ENCODE data around the gene DACH1.

Gene DACH1

DNA sequence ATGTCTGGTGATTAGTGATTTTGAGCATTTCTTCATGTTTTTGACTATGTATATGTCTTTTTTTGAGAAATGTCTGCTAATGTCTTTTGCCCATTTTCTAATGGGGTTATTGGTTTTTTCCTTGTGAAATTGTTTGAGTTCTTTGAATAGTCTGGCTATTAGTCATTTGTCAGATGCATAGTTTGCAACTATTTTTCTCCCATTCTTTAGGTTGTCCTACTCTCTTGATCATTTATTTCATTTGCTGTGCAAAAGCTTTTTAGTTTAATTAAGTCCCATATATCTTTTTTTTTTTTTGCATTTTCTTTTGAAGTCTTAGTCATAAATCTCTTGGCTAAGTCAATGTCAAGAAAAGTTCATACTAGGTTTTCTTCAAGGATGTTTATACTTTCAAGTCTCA lies 449.8 kb downstream of the DACH1 start:
- Histone ChIP-seq H2AFZ (ENCODE audit: low read depth) (no peak overlapping the region), H4K20me1 (ENCODE audit: insufficient read depth) (no peaks in the 10 kb centered on the region), H3K27me3 (ENCODE audit: insufficient read depth, low read depth) (no peaks in the 10 kb centered on the region), H3K4me3 (IDR thresholded peaks at IDR 0.05; ENCODE audit: insufficient read depth, low read depth, low read length) (no peak overlapping the region), H3K79me2 (ENCODE audit: insufficient read depth, low read depth) (no peaks in the 10 kb centered on the region), H3K4me2 (no peak overlapping the region), H3K9ac (no peak overlapping the region), H3K27ac (no peak overlapping the region), H3K36me3 (ENCODE audit: insufficient read depth) (no peaks in the 10 kb centered on the region), H3K4me1 (ENCODE audit: low read depth, poor library complexity, severe bottlenecking) (no peaks in the 10 kb centered on the region)
- TF ChIP-seq, protein P1, sequence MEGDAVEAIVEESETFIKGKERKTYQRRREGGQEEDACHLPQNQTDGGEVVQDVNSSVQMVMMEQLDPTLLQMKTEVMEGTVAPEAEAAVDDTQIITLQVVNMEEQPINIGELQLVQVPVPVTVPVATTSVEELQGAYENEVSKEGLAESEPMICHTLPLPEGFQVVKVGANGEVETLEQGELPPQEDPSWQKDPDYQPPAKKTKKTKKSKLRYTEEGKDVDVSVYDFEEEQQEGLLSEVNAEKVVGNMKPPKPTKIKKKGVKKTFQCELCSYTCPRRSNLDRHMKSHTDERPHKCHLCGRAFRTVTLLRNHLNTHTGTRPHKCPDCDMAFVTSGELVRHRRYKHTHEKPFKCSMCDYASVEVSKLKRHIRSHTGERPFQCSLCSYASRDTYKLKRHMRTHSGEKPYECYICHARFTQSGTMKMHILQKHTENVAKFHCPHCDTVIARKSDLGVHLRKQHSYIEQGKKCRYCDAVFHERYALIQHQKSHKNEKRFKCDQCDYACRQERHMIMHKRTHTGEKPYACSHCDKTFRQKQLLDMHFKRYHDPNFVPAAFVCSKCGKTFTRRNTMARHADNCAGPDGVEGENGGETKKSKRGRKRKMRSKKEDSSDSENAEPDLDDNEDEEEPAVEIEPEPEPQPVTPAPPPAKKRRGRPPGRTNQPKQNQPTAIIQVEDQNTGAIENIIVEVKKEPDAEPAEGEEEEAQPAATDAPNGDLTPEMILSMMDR (conservative IDR thresholded peaks at IDR 0.05; ENCODE audit: low read depth, low read length): no peak

DNA sequence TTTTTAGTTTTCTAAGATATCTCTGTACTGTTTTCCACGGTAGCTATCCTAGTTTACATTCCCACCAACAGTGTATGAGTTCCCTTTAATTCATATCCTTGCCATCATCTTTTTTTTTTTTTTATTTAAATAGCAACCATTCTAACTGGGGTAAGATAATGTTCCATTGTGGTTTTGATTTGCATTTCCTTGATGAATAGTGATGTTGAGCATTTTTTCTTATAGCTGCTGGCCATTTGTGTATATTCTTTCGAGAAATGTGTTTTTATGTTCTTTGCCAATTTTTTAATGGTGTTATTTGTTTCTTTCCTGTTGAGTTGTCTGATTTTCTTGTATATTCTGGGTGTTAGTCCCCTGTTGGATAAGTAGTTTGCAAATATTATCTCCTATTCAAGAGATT lies 454.8 kb downstream of the DACH1 start:
- Histone ChIP-seq H3K4me3 (IDR thresholded peaks at IDR 0.05; ENCODE audit: insufficient read depth, low read depth, low read length) (no peak overlapping the region), H3K4me2 (no peak overlapping the region), H3K27ac (no peak overlapping the region), H3K27me3 (ENCODE audit: insufficient read depth, low read depth) (no peaks in the 10 kb centered on the region), H2AFZ (ENCODE audit: low read depth) (no peak overlapping the region), H3K79me2 (ENCODE audit: insufficient read depth, low read depth) (no peaks in the 10 kb centered on the region), H4K20me1 (ENCODE audit: insufficient read depth) (no peaks in the 10 kb centered on the region), H3K36me3 (ENCODE audit: insufficient read depth) (no peaks in the 10 kb centered on the region), H3K9ac (no peak overlapping the region), H3K4me1 (ENCODE audit: low read depth, poor library complexity, severe bottlenecking) (no peaks in the 10 kb centered on the region)
- TF ChIP-seq, protein P1 (conservative IDR thresholded peaks at IDR 0.05; ENCODE audit: low read depth, low read length): no peak

DNA sequence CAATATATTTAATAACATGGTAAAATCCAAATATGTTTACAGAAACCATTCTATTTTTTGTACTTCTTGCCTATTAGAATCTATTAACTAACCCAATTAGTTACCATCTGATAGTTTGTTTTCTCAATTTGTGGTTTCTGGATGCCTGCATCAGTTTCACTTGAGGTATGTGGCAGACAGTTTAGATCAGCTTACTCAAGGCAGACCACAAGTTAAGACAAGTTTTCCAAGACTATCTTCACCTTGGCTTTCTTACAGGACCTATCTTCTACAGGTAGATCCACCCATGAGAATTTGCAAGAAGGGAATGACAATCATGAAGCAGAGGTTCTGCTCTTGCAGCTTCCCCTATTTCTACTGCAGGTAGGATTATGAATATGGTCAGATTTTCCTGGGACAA lies 458.6 kb downstream of the DACH1 start:
- H3K4me1 ChIP-seq (ENCODE audit: low read depth, poor library complexity, severe bottlenecking): no peaks in the 10 kb centered on the region
- no peak overlapping the region for H3K27ac ChIP-seq
- H3K9ac ChIP-seq: no peak overlapping the region
- H4K20me1 ChIP-seq (ENCODE audit: insufficient read depth): no peaks in the 10 kb centered on the region
- H3K4me2 ChIP-seq: no peak overlapping the region
- no peaks in the 10 kb centered on the region for H3K79me2 ChIP-seq (ENCODE audit: insufficient read depth, low read depth)
- H2AFZ ChIP-seq (ENCODE audit: low read depth): no peak overlapping the region
- TF ChIP-seq, protein P1 (conservative IDR thresholded peaks at IDR 0.05; ENCODE audit: low read depth, low read length): no peak
- H3K27me3 ChIP-seq (ENCODE audit: insufficient read depth, low read depth): no peaks in the 10 kb centered on the region
- H3K4me3 ChIP-seq (IDR thresholded peaks at IDR 0.05; ENCODE audit: insufficient read depth, low read depth, low read length): no peak overlapping the region
- H3K36me3 ChIP-seq (ENCODE audit: insufficient read depth): no peaks in the 10 kb centered on the region

DNA sequence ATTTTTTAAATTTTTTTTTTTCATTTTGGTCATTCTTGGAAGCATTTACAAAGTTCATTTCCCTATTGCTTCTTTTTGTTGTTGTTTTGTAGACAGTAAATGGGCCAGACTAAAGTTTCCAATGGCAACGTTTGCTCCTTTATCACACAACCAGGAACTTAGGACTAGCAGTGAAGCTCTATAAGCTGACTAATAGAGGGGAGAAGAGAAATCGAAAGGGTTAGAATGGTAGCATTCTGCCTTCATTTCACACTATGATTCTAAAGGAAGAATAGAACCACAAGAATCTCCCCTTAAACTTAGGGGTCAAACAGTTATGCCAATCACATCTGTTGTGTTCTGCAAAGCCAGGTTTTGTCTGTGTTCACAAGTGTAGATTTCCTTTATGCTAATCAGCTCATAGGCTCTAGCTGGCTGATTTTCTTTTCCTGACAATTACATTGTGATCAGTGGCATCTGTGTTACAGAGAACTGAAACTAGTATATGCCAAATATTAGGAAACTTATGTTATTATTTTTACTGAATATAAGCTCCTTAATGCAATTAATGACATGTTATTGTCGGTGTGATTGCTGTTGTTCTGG lies 467.3 kb downstream of the DACH1 start:
- Histone ChIP-seq H3K4me1 (ENCODE audit: low read depth, poor library complexity, severe bottlenecking) (no peaks in the 10 kb centered on the region), H3K4me3 (IDR thresholded peaks at IDR 0.05; ENCODE audit: insufficient read depth, low read depth, low read length) (no peak overlapping the region), H3K27me3 (ENCODE audit: insufficient read depth, low read depth) (no peaks in the 10 kb centered on the region), H3K36me3 (ENCODE audit: insufficient read depth) (no peaks in the 10 kb centered on the region), H3K9ac (no peak overlapping the region), H3K79me2 (ENCODE audit: insufficient read depth, low read depth) (no peaks in the 10 kb centered on the region), H4K20me1 (ENCODE audit: insufficient read depth) (no peaks in the 10 kb centered on the region), H3K4me2 (no peak overlapping the region), H2AFZ (ENCODE audit: low read depth) (no peak overlapping the region), H3K27ac (no peak overlapping the region)
- TF ChIP-seq, protein P1 (conservative IDR thresholded peaks at IDR 0.05; ENCODE audit: low read depth, low read length): no peak

Measured in KMS-11 (cell line).